H9 (cell line): ENCODE data around the gene NDUFA9. TPM values are rescaled to one million over a fixed set of nuclear protein-coding genes. Genes with fewer than 3 reads are reported as not detected.

Experiments used
- DNase-seq: peaks from one replicate; pipeline ENCODE4 v3.0.0-alpha.2; 2017
- H2AFZ ChIP-seq: one replicate; pipeline ENCODE4 v1.6.1; 2013; ENCODE audit warnings: mild to moderate bottlenecking, low read length, control low read depth, moderate library complexity
- H2AK5ac ChIP-seq: 2 replicates; pipeline ENCODE4 v1.6.1; 2013; ENCODE audit warnings: low read length, control low read depth, mixed read lengths; ENCODE audit not compliant: insufficient read length
- H2BK120ac ChIP-seq: one replicate; pipeline ENCODE4 v1.6.1; 2013; ENCODE audit warnings: low read depth, mild to moderate bottlenecking, low read length, control low read depth, inconsistent platforms; ENCODE audit not compliant: poor library complexity, severe bottlenecking
- H2BK12ac ChIP-seq: 2 replicates; pipeline ENCODE4 v1.6.1; 2013; ENCODE audit warnings: low read length, control low read depth, mixed read lengths, low read depth; ENCODE audit not compliant: insufficient read length
- H2BK15ac ChIP-seq: 2 replicates; pipeline ENCODE4 v1.6.1; 2013; ENCODE audit warnings: low read depth, low read length, control low read depth
- H2BK20ac ChIP-seq: one replicate; pipeline ENCODE4 v1.6.1; 2013; ENCODE audit warnings: low read depth, mild to moderate bottlenecking, low read length, control low read depth, inconsistent platforms; ENCODE audit not compliant: poor library complexity, severe bottlenecking
- H2BK5ac ChIP-seq: 2 replicates; pipeline ENCODE4 v1.6.1; 2013; ENCODE audit warnings: low read length, control low read depth, mixed read lengths; ENCODE audit not compliant: insufficient read length
- H3K14ac ChIP-seq: 2 replicates; pipeline ENCODE4 v1.6.1; 2013; ENCODE audit warnings: low read length, control low read depth; ENCODE audit not compliant: insufficient read depth
- H3K18ac ChIP-seq: 2 replicates; pipeline ENCODE4 v1.6.1; 2013; ENCODE audit warnings: low read depth, mild to moderate bottlenecking, mixed read lengths, low read length, control low read depth; ENCODE audit not compliant: insufficient read length
- H3K23ac ChIP-seq: 2 replicates; pipeline ENCODE4 v1.6.1; 2013; ENCODE audit warnings: low read length, control low read depth, mixed read lengths, low read depth; ENCODE audit not compliant: insufficient read length
- H3K23me2 ChIP-seq: 2 replicates; pipeline ENCODE4 v1.6.1; 2013; ENCODE audit warnings: low read depth, mild to moderate bottlenecking, mixed read lengths, low read length, control low read depth; ENCODE audit not compliant: insufficient read length, poor library complexity, severe bottlenecking
- H3K27ac ChIP-seq: 2 replicates; pipeline ENCODE4 v1.5.1; 2013; ENCODE audit warnings: low read length, control low read depth, mixed read lengths, low read depth; ENCODE audit not compliant: insufficient read length
- H3K27me3 ChIP-seq: 2 replicates; pipeline ENCODE4 v1.6.1; 2013; ENCODE audit warnings: low read length, control low read depth, inconsistent platforms; ENCODE audit not compliant: insufficient read depth
- H3K4ac ChIP-seq: 2 replicates; pipeline ENCODE4 v1.6.1; 2013; ENCODE audit warnings: low read depth, mild to moderate bottlenecking, control low read depth, inconsistent platforms, low read length, moderate library complexity
- H3K4me1 ChIP-seq: 2 replicates; pipeline ENCODE4 v1.6.1; 2013; ENCODE audit warnings: low read length, control low read depth, inconsistent platforms; ENCODE audit not compliant: insufficient read depth
- H3K4me2 ChIP-seq: 2 replicates; pipeline ENCODE4 v1.6.1; 2013; ENCODE audit warnings: low read length, control low read depth, mixed read lengths; ENCODE audit not compliant: insufficient read length, insufficient read depth
- H3K56ac ChIP-seq: 2 replicates; pipeline ENCODE4 v1.6.1; 2013; ENCODE audit warnings: low read depth, mild to moderate bottlenecking, mixed read lengths, low read length, control low read depth; ENCODE audit not compliant: insufficient read length
- H3K79me1 ChIP-seq: 2 replicates; pipeline ENCODE4 v1.6.1; 2013; ENCODE audit warnings: low read depth, mild to moderate bottlenecking, moderate library complexity, low read length, control low read depth, inconsistent platforms; ENCODE audit not compliant: insufficient read depth, poor library complexity, severe bottlenecking
- H3K79me2 ChIP-seq: 2 replicates; pipeline ENCODE4 v1.6.1; 2013; ENCODE audit warnings: low read length, control low read depth, inconsistent platforms; ENCODE audit not compliant: insufficient read depth
- H3K9ac ChIP-seq: 2 replicates; pipeline ENCODE4 v1.6.1; 2013; ENCODE audit warnings: low read length, control low read depth, mixed read lengths; ENCODE audit not compliant: insufficient read length; ENCODE audit errors: extremely low read depth
- H3K9me3 ChIP-seq: one replicate; pipeline ENCODE4 v1.6.1; 2013; ENCODE audit warnings: low read depth, low read length, inconsistent platforms; ENCODE audit not compliant: control insufficient read depth
- H3T11ph ChIP-seq: one replicate; pipeline ENCODE4 v1.6.1; 2013; ENCODE audit warnings: mild to moderate bottlenecking, low read length, control low read depth, inconsistent platforms
- H4K20me1 ChIP-seq: one replicate; pipeline ENCODE4 v1.6.1; 2013; ENCODE audit not compliant: control insufficient read depth, insufficient read length, insufficient read depth
- H4K5ac ChIP-seq: 2 replicates; pipeline ENCODE4 v1.6.1; 2013; ENCODE audit warnings: low read depth, mild to moderate bottlenecking, mixed read lengths, low read length, control low read depth; ENCODE audit not compliant: insufficient read length
- H4K8ac ChIP-seq: replicated peaks from 2 replicates; pipeline ENCODE4 v1.6.1; 2013; ENCODE audit warnings: low read length, control low read depth, mixed read lengths, low read depth; ENCODE audit not compliant: insufficient read length
- H4K91ac ChIP-seq: 2 replicates; pipeline ENCODE4 v1.6.1; 2013; ENCODE audit warnings: low read depth, mild to moderate bottlenecking, moderate library complexity, mixed read lengths, low read length, control low read depth; ENCODE audit not compliant: insufficient read length
- H3K27ac Mint-ChIP-seq, 3 experiments: 2 replicates in 2 of 3; 3 replicates in 1 of 3; pipeline ENCODE4 v1.8.0; 2020 to 2021; ENCODE audit warnings: mixed read lengths in 3 of 3, mild to moderate bottlenecking in 1 of 3, moderate library complexity in 1 of 3
- H3K27me3 Mint-ChIP-seq: 2 replicates; pipeline ENCODE4 v1.8.0; 2021; ENCODE audit warnings: low read depth, mild to moderate bottlenecking, moderate library complexity, mixed read lengths
- H3K36me3 Mint-ChIP-seq, 3 experiments: 2 replicates in 2 of 3; 3 replicates in 1 of 3; pipeline ENCODE4 v1.8.0; 2020 to 2021; ENCODE audit warnings: low read depth in 3 of 3, mixed read lengths in 3 of 3; ENCODE audit not compliant: insufficient read depth in 1 of 3
- H3K4me1 Mint-ChIP-seq, 2 experiments: 2 replicates each; pipeline ENCODE4 v1.8.0; 2020; ENCODE audit warnings: mixed read lengths in 2 of 2
- H3K4me3 Mint-ChIP-seq, 2 experiments: 2 replicates in 1 of 2; 3 replicates in 1 of 2; pipeline ENCODE4 v1.8.0; 2020 to 2021; ENCODE audit warnings: mild to moderate bottlenecking in 2 of 2, mixed read lengths in 2 of 2, moderate library complexity in 1 of 2
- H3K9me3 Mint-ChIP-seq, 2 experiments: 2 replicates in 1 of 2; 3 replicates in 1 of 2; pipeline ENCODE4 v1.8.0; 2020; ENCODE audit warnings: mild to moderate bottlenecking in 2 of 2, mixed read lengths in 2 of 2, moderate library complexity in 1 of 2
- total RNA-seq: library from RNA; stranded (reverse); gene quantifications from 2 replicates; pipeline ENCODE4 v1.2.1, GENCODE V29; 2021
- TF ChIP-seq, protein P1 (sequence below): fragments of 200-600 bp; sonication (generic); conservative IDR thresholded peaks from 3 replicates; pipeline ENCODE4 v1.8.0; 2021; ENCODE audit warnings: antibody characterized with exemption, mild to moderate bottlenecking

Gene NDUFA9
- total RNA-seq, 1 experiment from 2014 or later = 83.9 TPM

DNA sequence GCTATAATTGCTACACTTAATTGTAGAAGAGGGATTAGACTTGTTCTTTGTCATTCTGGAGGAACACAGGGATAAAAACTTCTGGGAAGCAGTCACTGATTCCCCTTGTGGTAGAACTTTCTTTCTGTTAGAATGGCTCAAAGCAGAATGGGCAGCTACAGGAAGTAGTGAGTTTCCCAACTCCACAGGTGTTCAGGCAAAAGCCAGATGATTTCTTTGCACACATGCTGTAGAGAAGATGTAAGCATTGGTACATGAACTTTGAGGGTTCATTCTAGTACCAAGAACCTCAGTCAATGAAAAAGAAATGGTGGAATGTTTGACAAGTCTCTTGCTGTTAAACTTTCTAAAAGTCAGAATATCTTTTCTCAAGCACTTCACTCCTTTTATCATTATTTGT, 4.3 kb downstream of the NDUFA9 start:
- peaks cover 4 to 30% (median 15%) of the 10 kb centered on the region in 3 experiments; a peak in 5 of 7 replicates for H3K36me3 Mint-ChIP-seq
- Histone ChIP-seq H3K18ac (no peak overlapping the region), H3T11ph (no peak overlapping the region), H4K20me1 (no peaks in the 10 kb centered on the region), H4K8ac (no peak overlapping the region), H3K27ac (no peak overlapping the region), H3K23me2 (no peaks in the 10 kb centered on the region), H2BK120ac (no peak overlapping the region), H2BK5ac (no peak overlapping the region), H3K4me2 (no peak overlapping the region), H3K79me1 (no peaks in the 10 kb centered on the region), H3K79me2 (peaks cover 7% of the 10 kb centered on the region; the same call in 1 of the 2 replicates), H3K9me3 (no peaks in the 10 kb centered on the region), H3K56ac (no peak overlapping the region), H3K9ac (no peak overlapping the region), H4K91ac (no peak overlapping the region), H3K4me1 (0 out of 2 replicates have a peak, but pooled peaks cover 1% of the 10 kb centered on the region), H2AK5ac (no peak overlapping the region), H3K4ac (no peak overlapping the region), H2BK20ac (no peak overlapping the region), H3K23ac (no peak overlapping the region), H4K5ac (no peak overlapping the region), H2BK15ac (no peak overlapping the region), H2AFZ (no peak overlapping the region), H3K27me3 (no peaks in the 10 kb centered on the region), H2BK12ac (no peak overlapping the region), H3K14ac (no peak overlapping the region)
- H3K4me3 Mint-ChIP-seq = no peak overlapping the region
- DNase-seq = no peak
- peaks cover 12 to 23% of the 10 kb centered on the region in 2 experiments for H3K4me1 Mint-ChIP-seq
- H3K27me3 Mint-ChIP-seq = no peaks in the 10 kb centered on the region
- no peak overlapping the region for H3K27ac Mint-ChIP-seq
- no peaks in the 10 kb centered on the region for H3K9me3 Mint-ChIP-seq
- TF ChIP-seq, protein P1, sequence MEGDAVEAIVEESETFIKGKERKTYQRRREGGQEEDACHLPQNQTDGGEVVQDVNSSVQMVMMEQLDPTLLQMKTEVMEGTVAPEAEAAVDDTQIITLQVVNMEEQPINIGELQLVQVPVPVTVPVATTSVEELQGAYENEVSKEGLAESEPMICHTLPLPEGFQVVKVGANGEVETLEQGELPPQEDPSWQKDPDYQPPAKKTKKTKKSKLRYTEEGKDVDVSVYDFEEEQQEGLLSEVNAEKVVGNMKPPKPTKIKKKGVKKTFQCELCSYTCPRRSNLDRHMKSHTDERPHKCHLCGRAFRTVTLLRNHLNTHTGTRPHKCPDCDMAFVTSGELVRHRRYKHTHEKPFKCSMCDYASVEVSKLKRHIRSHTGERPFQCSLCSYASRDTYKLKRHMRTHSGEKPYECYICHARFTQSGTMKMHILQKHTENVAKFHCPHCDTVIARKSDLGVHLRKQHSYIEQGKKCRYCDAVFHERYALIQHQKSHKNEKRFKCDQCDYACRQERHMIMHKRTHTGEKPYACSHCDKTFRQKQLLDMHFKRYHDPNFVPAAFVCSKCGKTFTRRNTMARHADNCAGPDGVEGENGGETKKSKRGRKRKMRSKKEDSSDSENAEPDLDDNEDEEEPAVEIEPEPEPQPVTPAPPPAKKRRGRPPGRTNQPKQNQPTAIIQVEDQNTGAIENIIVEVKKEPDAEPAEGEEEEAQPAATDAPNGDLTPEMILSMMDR = peak; percentile 44; the same call in 2 of the 3 replicates
